Pancreas (tissue), 10 donors: ENCODE data around the gene PMEPA1. TPM values are rescaled to one million over a fixed set of nuclear protein-coding genes. Genes with fewer than 3 reads are reported as not detected.

Experiments used
- ATAC-seq, 4 donors: fragments of 200-7000 bp; cut with Tn5 transposase; one replicate each; pipeline versions ENCODE4 v1.8.0 to v1.9.1; 2020; ENCODE audit warnings: mild to moderate bottlenecking in 4 of 4, moderate library complexity in 4 of 4
- DNase-seq, 6 donors: peaks; one replicate each; pipeline ENCODE4 v3.0.0-alpha.2; 2020
- FAIRE-seq: peaks from 2 replicates; lab custom pipeline; 2012; peaks lifted over from hg19 to GRCh38; lab: Jason Lieb, UNC
- H3K27ac ChIP-seq, 4 donors: fragments of 200-600 bp; sonication (generic); 1 replicate in 3 of 4; 2 replicates in 1 of 4; pipeline versions ENCODE4 v1.5.0 to v1.8.0; 2020
- H3K27me3 ChIP-seq, 4 donors: fragments of 200-600 bp; one replicate each; pipeline ENCODE4 v1.8.0; 2021
- H3K36me3 ChIP-seq, 3 donors: fragments of 200-600 bp; sonication (generic) in 1 of 3; one replicate each; pipeline versions ENCODE4 v1.5.0 to v1.8.0; 2020 to 2021
- H3K4me1 ChIP-seq, 3 donors: fragments of 200-600 bp; one replicate each; pipeline ENCODE4 v1.8.0; 2021
- H3K4me3 ChIP-seq, 4 donors: fragments of 200-600 bp; sonication (generic) in 2 of 4; one replicate each; pipeline versions ENCODE4 v1.5.0 to v1.8.0; 2020 to 2021
- H3K9me3 ChIP-seq, 4 donors: fragments of 200-600 bp; one replicate each; pipeline ENCODE4 v1.8.0; 2021
- CTCF ChIP-seq, 4 donors: fragments of 200-600 bp; sonication (generic) in 3 of 4; IDR thresholded peaks; one replicate each; pipeline versions ENCODE4 v1.5.0 to v1.8.0; 2021; ENCODE audit warnings: antibody characterized with exemption in 4 of 4
- WGBS, 2 donors: extraction: QIAGEN DNeasy Blood & Tissue Kit; methylation state at CpG; one replicate each; pipeline ENCODE4 v1.1.7; 2013; 5-methylcytosine and 5-hydroxymethylcytosine counted together
- intact Hi-C, 3 donors: fragments of 100-400 bp; cut with DNase I; formaldehyde crosslinking; loops; one replicate each; pipeline versions ENCODE4 v1.11.1 to v1.14.2; 2022
- polyA plus RNA-seq, 2 donors: library from polyadenylated mRNA; stranded (reverse); fragments of 200-250 nt; gene quantifications; one replicate each; pipeline ENCODE4 v1.2.3, GENCODE V29; 2013
- total RNA-seq, 6 donors: library from RNA; stranded (reverse); fragmentation: NEBNext Ultra II Directional in 4 of 6; extraction: Animal tissue kit (Norgen Biotek cat#: 25700) in 4 of 6; gene quantifications; one replicate each; pipeline versions ENCODE4 v1.2.1 to v1.2.4, GENCODE V29; 2021 to 2023
- donor health status: healthy with polysubstance abuse.
- donor health status: DM: no; HTN: no; CAD: no; lungs with moderate emphysema.
- donor health status: DM: no; HTN: no; CAD: no.
- donor health status: control.
- donor health status: control.
- donor health status: Bipolar disorder and iron deficiency.
- donor health status: DM: yes; HTN: yes; CAD: no.
- donor health status: DM: no; HTN: no; CAD: no.
- donor health status: DM: no; HTN: no; CAD: no.
- donor health status: DM: yes; HTN: yes; CAD: no.

Gene PMEPA1
- total and polyA plus RNA-seq, 8 donors, result 24.8 to 98.2 (median 33.6) TPM

DNA sequence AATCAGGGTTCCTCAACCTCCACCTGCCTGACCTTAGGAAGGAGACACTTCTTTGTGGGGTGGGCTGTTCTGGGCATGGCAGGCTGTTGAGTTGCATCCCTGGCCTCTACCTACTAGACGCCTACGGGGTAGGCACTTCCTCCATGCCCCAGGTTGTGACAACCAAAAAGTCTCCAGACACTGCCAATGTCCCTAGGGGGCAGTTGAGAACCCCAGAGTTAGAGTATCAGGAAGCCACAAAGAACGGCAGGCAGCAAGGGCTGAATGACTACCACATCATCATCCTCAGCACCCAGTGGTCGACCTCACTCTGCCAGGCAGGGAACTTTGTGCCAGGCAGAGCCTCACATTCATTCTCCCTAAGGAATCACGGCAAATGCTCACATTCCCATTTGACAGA, 21.5 kb downstream of the PMEPA1 start:
- Histone ChIP-seq H3K36me3 (no peaks in the 10 kb centered on the region), H3K27me3 (no peaks in the 10 kb centered on the region), H3K27ac (peak overlapping the region in 2 of 4 donors; percentile 24 to 33), H3K4me1 (peaks cover 0 to under 1% (median 0%) of the 10 kb centered on the region in 3 donors), H3K4me3 (no peak overlapping the region), H3K9me3 (no peaks in the 10 kb centered on the region)
- intact Hi-C loops, result no loop called here
- 79 to 87% methylated on average over 5 of the region's 5 CpGs for WGBS, 2 donors
- no peak for DNase-seq
- FAIRE-seq, result no peak
- ATAC-seq, result no peak
- no peak for TF ChIP-seq CTCF (IDR thresholded peaks at IDR 0.05)

DNA sequence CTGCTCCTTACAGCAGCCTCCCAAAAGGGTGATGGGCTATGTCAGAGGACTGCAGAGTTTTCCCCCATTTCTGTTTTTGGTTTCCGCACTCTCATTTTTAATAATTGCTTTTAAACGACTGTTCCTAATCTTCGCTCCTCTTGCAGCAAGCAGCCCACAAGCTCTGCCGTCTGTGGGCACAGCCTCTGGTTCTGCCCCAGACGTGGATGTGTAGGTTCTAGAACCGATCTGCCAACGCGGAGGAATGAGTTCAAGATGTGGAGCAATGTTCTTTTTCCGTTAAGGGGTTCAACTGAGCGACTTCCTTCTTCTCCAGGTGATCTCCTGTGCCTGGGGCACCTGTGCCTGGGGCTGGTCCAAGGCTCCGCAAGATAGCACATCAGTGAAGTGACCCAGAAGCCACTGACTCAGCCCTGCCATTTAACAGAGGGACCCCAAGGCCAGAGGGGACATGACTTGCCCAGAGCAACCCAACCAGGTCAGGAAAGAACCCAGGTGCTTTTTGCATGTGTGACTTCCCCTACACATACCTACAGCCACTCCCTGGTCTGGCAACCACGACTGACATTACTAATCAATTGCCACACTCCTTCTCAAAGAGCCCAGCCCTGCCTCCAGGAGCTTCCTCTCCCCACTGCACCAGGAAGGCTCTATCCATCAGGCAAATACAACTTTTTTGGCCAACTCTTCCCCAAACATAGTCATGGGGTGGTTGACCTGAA, 22.7 kb downstream of the PMEPA1 start:
- no peak for TF ChIP-seq CTCF (IDR thresholded peaks at IDR 0.05)
- H3K27me3 ChIP-seq, result no peaks in the 10 kb centered on the region
- no peaks in the 10 kb centered on the region for H3K9me3 ChIP-seq
- H3K36me3 ChIP-seq, result no peaks in the 10 kb centered on the region
- FAIRE-seq, result no peak
- peak in 3 of 4 donors; percentile 49 to 63 (median 59) for ATAC-seq
- 82 to 83% methylated on average over 12 of the region's 12 CpGs for WGBS, 2 donors
- DNase-seq, result no peak
- intact Hi-C loops, result no loop called here
- H3K4me1 ChIP-seq, result no peaks in the 10 kb centered on the region
- peak overlapping the region in 1 of 4 donors; percentile 24 for H3K27ac ChIP-seq
- no peak overlapping the region for H3K4me3 ChIP-seq

DNA sequence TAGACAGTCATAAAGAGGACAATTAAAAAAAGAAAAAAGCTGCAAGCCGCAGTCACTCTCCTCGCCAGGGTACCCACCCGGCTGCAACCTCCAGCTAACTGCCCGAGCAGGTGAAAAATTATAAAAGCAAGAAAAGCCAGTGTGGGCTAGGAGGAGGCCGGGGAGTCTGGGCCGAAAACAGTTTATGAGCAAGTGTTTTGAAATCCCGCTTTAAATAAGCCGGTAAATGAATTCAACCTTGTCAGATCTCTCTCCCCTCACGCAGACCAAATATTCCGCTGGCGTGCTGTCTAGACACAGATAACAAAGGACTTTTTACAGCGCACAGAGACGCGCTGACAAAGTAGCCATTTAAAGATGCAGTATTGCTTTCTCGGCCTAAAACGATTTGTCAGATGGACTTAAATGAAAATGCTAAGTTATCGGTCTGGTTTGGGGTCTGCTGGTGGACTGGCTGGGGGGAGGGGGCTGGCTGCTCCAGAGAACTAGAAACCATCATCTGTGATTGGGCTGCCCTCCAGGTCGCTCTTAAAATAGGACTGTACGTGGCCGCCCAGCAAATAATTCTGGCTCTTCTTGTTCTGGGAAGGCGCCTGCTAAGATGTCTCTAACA, 24.6 kb downstream of the PMEPA1 start:
- ATAC-seq, result no peak
- FAIRE-seq, result no peak
- WGBS, 2 donors, result 34% methylated on average over 21 of the region's 21 CpGs
- intact Hi-C loops, result no loop called here
- H3K4me3 ChIP-seq, result no peak overlapping the region
- no peaks in the 10 kb centered on the region for H3K9me3 ChIP-seq
- H3K4me1 ChIP-seq, result no peaks in the 10 kb centered on the region
- H3K27me3 ChIP-seq, result no peaks in the 10 kb centered on the region
- peak overlapping the region in 1 of 4 donors; percentile 5 for H3K27ac ChIP-seq
- DNase-seq, result no peak
- H3K36me3 ChIP-seq, result no peaks in the 10 kb centered on the region
- no peak for TF ChIP-seq CTCF (IDR thresholded peaks at IDR 0.05)

- Histone ChIP-seq H3K27ac (peak overlapping the region in 1 of 4 donors; percentile 5), H3K27me3 (no peaks in the 10 kb centered on the region), H3K9me3 (no peaks in the 10 kb centered on the region), H3K4me1 (no peaks in the 10 kb centered on the region), H3K36me3 (no peaks in the 10 kb centered on the region), H3K4me3 (no peak overlapping the region)
- WGBS, 2 donors, result 35 to 49% methylated on average over 5 of the region's 5 CpGs
- TF ChIP-seq CTCF (IDR thresholded peaks at IDR 0.05), result no peak
- no peak for DNase-seq
- no peak for FAIRE-seq
- no peak for ATAC-seq
- intact Hi-C loops, result no loop called here
Observed at GRCh38 chr20:57684808-57685140, 25.0 kb downstream of the PMEPA1 start.
